ENCODE data around the gene WAS.
"Not testable (repeated sequence)": the region's sequence is repeated elsewhere in the genome, so short reads cannot be mapped to it uniquely, and the experiment has no call there.

DNA sequence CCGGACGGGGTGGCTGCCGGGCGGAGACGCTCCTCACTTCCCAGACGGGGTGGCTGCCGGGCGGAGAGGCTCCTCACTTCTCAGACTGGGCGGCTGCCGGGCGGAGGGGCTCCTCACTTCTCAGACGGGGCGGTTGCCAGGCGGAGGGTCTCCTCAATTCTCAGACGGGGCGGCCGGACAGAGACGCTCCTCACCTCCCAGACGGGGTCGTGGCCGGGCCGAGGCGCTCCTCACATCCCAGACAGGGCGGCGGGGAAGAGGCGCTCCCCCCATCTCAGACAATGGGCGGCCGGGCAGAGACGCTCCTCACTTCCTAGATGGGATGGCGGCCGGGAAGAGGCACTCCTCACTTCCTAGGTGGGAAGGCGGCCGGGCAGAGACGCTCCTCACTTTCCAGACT is 23.9 kb upstream of the WAS start:
- TF ChIP-seq, protein P1, sequence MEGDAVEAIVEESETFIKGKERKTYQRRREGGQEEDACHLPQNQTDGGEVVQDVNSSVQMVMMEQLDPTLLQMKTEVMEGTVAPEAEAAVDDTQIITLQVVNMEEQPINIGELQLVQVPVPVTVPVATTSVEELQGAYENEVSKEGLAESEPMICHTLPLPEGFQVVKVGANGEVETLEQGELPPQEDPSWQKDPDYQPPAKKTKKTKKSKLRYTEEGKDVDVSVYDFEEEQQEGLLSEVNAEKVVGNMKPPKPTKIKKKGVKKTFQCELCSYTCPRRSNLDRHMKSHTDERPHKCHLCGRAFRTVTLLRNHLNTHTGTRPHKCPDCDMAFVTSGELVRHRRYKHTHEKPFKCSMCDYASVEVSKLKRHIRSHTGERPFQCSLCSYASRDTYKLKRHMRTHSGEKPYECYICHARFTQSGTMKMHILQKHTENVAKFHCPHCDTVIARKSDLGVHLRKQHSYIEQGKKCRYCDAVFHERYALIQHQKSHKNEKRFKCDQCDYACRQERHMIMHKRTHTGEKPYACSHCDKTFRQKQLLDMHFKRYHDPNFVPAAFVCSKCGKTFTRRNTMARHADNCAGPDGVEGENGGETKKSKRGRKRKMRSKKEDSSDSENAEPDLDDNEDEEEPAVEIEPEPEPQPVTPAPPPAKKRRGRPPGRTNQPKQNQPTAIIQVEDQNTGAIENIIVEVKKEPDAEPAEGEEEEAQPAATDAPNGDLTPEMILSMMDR (IDR thresholded peaks at IDR 0.05 in 4 of 5, conservative IDR thresholded peaks at IDR 0.05 in 1 of 5) = not testable (repeated sequence)
- TF ChIP-seq POLR2A (IDR thresholded peaks at IDR 0.05) = not testable (repeated sequence)
